Liver (tissue), 9 donors: ENCODE results near the gene SLC12A7. TPM values are rescaled to one million over a fixed set of nuclear protein-coding genes. Genes with fewer than 3 reads are reported as not detected.
A peak's percentile ranks its signal among the peaks of the same experiment; 100 is the strongest.

ENCODE experiments used
- DNase-seq: peaks from one replicate; pipeline ENCODE4 v3.0.0-alpha.2; 2017; ENCODE audit warnings: low spot score
- H3K27ac ChIP-seq, 2 donors: one replicate each; pipeline ENCODE4 v1.7.0; 2013; ENCODE audit warnings: inconsistent platforms in 2 of 2, low read length in 2 of 2, control low read depth in 1 of 2, low read depth in 1 of 2, mild to moderate bottlenecking in 1 of 2
- H3K27me3 ChIP-seq, 4 donors: one replicate each; pipeline versions ENCODE4 v1.6.1 to v1.7.0; 2013; ENCODE audit warnings: low read length in 3 of 4, inconsistent platforms in 1 of 4, mild to moderate bottlenecking in 1 of 4, moderate library complexity in 1 of 4; ENCODE audit not compliant: control insufficient read depth in 4 of 4, insufficient read depth in 4 of 4
- H3K36me3 ChIP-seq, 4 donors: one replicate each; pipeline versions ENCODE4 v1.6.1 to v1.7.0; 2013; ENCODE audit warnings: low read length in 3 of 4, mild to moderate bottlenecking in 3 of 4, low read depth in 1 of 4, moderate library complexity in 1 of 4; ENCODE audit not compliant: control insufficient read depth in 4 of 4, insufficient read depth in 3 of 4
- H3K4me1 ChIP-seq, 4 donors: one replicate each; pipeline versions ENCODE4 v1.6.1 to v1.7.0; 2013; ENCODE audit warnings: low read length in 3 of 4, mild to moderate bottlenecking in 3 of 4, moderate library complexity in 1 of 4; ENCODE audit not compliant: control insufficient read depth in 4 of 4, insufficient read depth in 4 of 4
- H3K4me3 ChIP-seq, 3 donors: one replicate each; pipeline versions ENCODE4 v1.6.1 to v1.7.0; 2013; ENCODE audit warnings: low read length in 3 of 3, control low read depth in 1 of 3, low read depth in 1 of 3, mild to moderate bottlenecking in 1 of 3
- H3K9ac ChIP-seq, 2 donors: one replicate each; pipeline ENCODE4 v1.7.0; 2013; ENCODE audit warnings: low read length in 2 of 2, mild to moderate bottlenecking in 2 of 2, moderate library complexity in 2 of 2, control low read depth in 1 of 2, low read depth in 1 of 2
- H3K9me3 ChIP-seq, 4 donors: one replicate each; pipeline versions ENCODE4 v1.6.1 to v1.7.0; 2013; ENCODE audit warnings: low read length in 3 of 4; ENCODE audit not compliant: control insufficient read depth in 4 of 4
- ATF3 ChIP-seq: IDR thresholded peaks from 2 replicates; pipeline ENCODE4 v1.6.1; 2016; ENCODE audit warnings: antibody characterized with exemption
- CTCF ChIP-seq: fragments of 150-350 bp; IDR thresholded peaks from 2 replicates; pipeline ENCODE4 v1.5.1; 2017; ENCODE audit warnings: improper control_type of control experiment, low read depth, low read length; ENCODE audit not compliant: missing input control
- EGR1 ChIP-seq, 2 donors: IDR thresholded peaks; 2 replicates each; pipeline ENCODE4 v1.6.1; 2016 to 2018; ENCODE audit warnings: antibody characterized with exemption in 2 of 2, low read depth in 2 of 2
- FOXA1 ChIP-seq: IDR thresholded peaks from 2 replicates; pipeline ENCODE4 v1.6.1; 2016; ENCODE audit warnings: antibody characterized with exemption
- FOXA2 ChIP-seq: IDR thresholded peaks from 2 replicates; pipeline ENCODE4 v1.6.1; 2016; ENCODE audit warnings: antibody characterized with exemption
- GABPA ChIP-seq, 2 donors: IDR thresholded peaks in 1 of 2; conservative IDR thresholded peaks in 1 of 2; 2 replicates each; pipeline ENCODE4 v1.6.1; 2016; ENCODE audit warnings: antibody characterized with exemption in 2 of 2, mild to moderate bottlenecking in 1 of 2, moderate library complexity in 1 of 2
- HNF4A ChIP-seq, 2 donors: conservative IDR thresholded peaks; 2 replicates each; pipeline ENCODE4 v1.6.1; 2016; ENCODE audit warnings: antibody characterized with exemption in 2 of 2, mild to moderate bottlenecking in 2 of 2
- JUND ChIP-seq, 2 donors: IDR thresholded peaks; 2 replicates each; pipeline ENCODE4 v1.6.1; 2016; ENCODE audit warnings: antibody characterized with exemption in 2 of 2
- NR2F2 ChIP-seq: IDR thresholded peaks from 2 replicates; pipeline ENCODE4 v1.6.1; 2016; ENCODE audit warnings: antibody characterized with exemption
- RXRA ChIP-seq, 2 donors: IDR thresholded peaks; 2 replicates each; pipeline ENCODE4 v1.6.1; 2017 to 2018; ENCODE audit warnings: antibody characterized with exemption in 2 of 2, mild to moderate bottlenecking in 1 of 2
- SP1 ChIP-seq: IDR thresholded peaks from 2 replicates; pipeline ENCODE4 v1.6.1; 2018; ENCODE audit warnings: antibody characterized with exemption, mild to moderate bottlenecking
- TAF1 ChIP-seq: conservative IDR thresholded peaks from 2 replicates; pipeline ENCODE4 v1.6.1; 2016; ENCODE audit warnings: antibody characterized with exemption, mild to moderate bottlenecking
- ZBTB33 ChIP-seq: IDR thresholded peaks from 2 replicates; pipeline ENCODE4 v1.6.1; 2016; ENCODE audit warnings: antibody characterized with exemption
- WGBS: extraction: QIAGEN DNeasy Blood & Tissue Kit; methylation state at CpG from one replicate; pipeline ENCODE4 v1.1.7; 2013; 5-methylcytosine and 5-hydroxymethylcytosine counted together
- polyA plus RNA-seq, 2 donors: library from polyadenylated mRNA; stranded (reverse) in 1 of 2; unstranded in 1 of 2; fragments of 200-250 nt in 1 of 2; fragments of >200 nt in 1 of 2; fragmentation: Nextera tagmentation in 1 of 2; extraction: Ambion mirVana in 1 of 2; gene quantifications; one replicate each; pipeline versions ENCODE4 v1.2.1 to v1.2.3, GENCODE V29; 2013 to 2015
- total RNA-seq, 2 donors: library from RNA; depleted of rRNA; stranded (reverse); fragments of >200 nt; gene quantifications; one replicate each; pipeline ENCODE4 v1.2.3, GENCODE V29; 2014
- TF ChIP-seq, protein P1 (sequence below): IDR thresholded peaks from 2 replicates; pipeline ENCODE4 v1.6.1; 2016; ENCODE audit warnings: antibody characterized with exemption, mild to moderate bottlenecking
- TF ChIP-seq, protein P2 (sequence below): IDR thresholded peaks from 2 replicates; pipeline ENCODE4 v1.6.1; 2016; ENCODE audit warnings: antibody characterized with exemption
- donor health status: healthy.
- donor health status: healthy.
- donor health status: healthy.
- donor health status: healthy.
- donor health status: healthy.

Gene SLC12A7
- total and polyA plus RNA-seq, 4 donors: 12.3 to 64.2 (median 28.9) TPM

DNA sequence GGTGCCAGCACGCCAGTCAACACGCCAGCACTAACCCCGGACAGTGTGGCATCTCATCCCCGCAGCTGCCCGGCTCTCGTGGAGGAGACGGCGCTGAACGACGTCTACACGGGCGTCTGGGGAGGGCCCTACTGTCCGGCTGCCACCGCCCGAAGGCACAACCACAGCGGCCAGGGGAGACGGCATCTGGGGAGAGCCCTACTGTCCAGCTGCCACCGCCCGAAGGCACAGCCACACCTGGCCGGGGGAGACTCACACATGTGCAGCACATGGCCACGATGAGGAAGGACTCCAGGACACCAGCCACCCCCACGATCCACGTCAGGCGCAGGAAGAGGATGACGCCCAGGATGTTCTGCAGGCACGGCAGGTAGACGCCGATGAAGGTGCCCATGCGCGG lies 23.1 kb downstream of the SLC12A7 start:
- no peak overlapping the region for H3K4me3 ChIP-seq
- no peak overlapping the region for H3K9ac ChIP-seq
- H3K4me1 ChIP-seq: peaks cover 16 to 37% (median 29%) of the 10 kb centered on the region in 4 donors
- no peaks in the 10 kb centered on the region for H3K9me3 ChIP-seq
- DNase-seq: no peak
- 95% methylated on average over 30 of the region's 30 CpGs for WGBS
- H3K27me3 ChIP-seq: no peaks in the 10 kb centered on the region
- peak overlapping the region; percentile 33 to 67 for H3K27ac ChIP-seq
- TF ChIP-seq ATF3: no peak
- TF ChIP-seq, protein P1, sequence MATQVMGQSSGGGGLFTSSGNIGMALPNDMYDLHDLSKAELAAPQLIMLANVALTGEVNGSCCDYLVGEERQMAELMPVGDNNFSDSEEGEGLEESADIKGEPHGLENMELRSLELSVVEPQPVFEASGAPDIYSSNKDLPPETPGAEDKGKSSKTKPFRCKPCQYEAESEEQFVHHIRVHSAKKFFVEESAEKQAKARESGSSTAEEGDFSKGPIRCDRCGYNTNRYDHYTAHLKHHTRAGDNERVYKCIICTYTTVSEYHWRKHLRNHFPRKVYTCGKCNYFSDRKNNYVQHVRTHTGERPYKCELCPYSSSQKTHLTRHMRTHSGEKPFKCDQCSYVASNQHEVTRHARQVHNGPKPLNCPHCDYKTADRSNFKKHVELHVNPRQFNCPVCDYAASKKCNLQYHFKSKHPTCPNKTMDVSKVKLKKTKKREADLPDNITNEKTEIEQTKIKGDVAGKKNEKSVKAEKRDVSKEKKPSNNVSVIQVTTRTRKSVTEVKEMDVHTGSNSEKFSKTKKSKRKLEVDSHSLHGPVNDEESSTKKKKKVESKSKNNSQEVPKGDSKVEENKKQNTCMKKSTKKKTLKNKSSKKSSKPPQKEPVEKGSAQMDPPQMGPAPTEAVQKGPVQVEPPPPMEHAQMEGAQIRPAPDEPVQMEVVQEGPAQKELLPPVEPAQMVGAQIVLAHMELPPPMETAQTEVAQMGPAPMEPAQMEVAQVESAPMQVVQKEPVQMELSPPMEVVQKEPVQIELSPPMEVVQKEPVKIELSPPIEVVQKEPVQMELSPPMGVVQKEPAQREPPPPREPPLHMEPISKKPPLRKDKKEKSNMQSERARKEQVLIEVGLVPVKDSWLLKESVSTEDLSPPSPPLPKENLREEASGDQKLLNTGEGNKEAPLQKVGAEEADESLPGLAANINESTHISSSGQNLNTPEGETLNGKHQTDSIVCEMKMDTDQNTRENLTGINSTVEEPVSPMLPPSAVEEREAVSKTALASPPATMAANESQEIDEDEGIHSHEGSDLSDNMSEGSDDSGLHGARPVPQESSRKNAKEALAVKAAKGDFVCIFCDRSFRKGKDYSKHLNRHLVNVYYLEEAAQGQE: no peak
- no peak for TF ChIP-seq HNF4A (conservative IDR thresholded peaks at IDR 0.05)
- no peak for TF ChIP-seq FOXA2
- TF ChIP-seq ZBTB33: no peak
- TF ChIP-seq, protein P2, sequence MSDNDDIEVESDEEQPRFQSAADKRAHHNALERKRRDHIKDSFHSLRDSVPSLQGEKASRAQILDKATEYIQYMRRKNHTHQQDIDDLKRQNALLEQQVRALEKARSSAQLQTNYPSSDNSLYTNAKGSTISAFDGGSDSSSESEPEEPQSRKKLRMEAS: no peak
- TF ChIP-seq FOXA1: no peak
- no peak for TF ChIP-seq RXRA (IDR thresholded peaks at IDR 0.05)
- no peak for TF ChIP-seq NR2F2
- no peak for TF ChIP-seq TAF1
- no peak for TF ChIP-seq JUND (IDR thresholded peaks at IDR 0.05)
- TF ChIP-seq CTCF: no peak
- no peak for TF ChIP-seq EGR1 (IDR thresholded peaks at IDR 0.05; ENCODE audit: low read depth in 2 of 2)
- H3K36me3 ChIP-seq: peaks cover 35 to 61% (median 36%) of the 10 kb centered on the region in 4 donors

- Histone ChIP-seq H3K9ac (no peak overlapping the region), H3K27ac (no peak overlapping the region), H3K4me3 (no peak overlapping the region), H3K4me1 (peaks cover 14 to 37% (median 27%) of the 10 kb centered on the region in 4 donors), H3K36me3 (peaks cover 36 to 64% (median 39%) of the 10 kb centered on the region in 4 donors), H3K9me3 (no peaks in the 10 kb centered on the region), H3K27me3 (no peaks in the 10 kb centered on the region)
- no peak for DNase-seq
- 96% methylated on average over 26 of the region's 26 CpGs for WGBS
- TF ChIP-seq HNF4A (conservative IDR thresholded peaks at IDR 0.05) (no peak), ZBTB33 (no peak), SP1 (no peak), FOXA1 (no peak), GABPA (IDR thresholded peaks at IDR 0.05 in 1 of 2, conservative IDR thresholded peaks at IDR 0.05 in 1 of 2) (no peak)
Observed at GRCh38 chr5:1088031-1088430, 23.8 kb downstream of the SLC12A7 start.
